IMR-90 (cell line): Measurements from ENCODE around the gene C10orf90.

Experiments
- MXI1 ChIP-seq: IDR thresholded peaks from 2 replicates; pipeline ENCODE4 v1.6.1; 2012; ENCODE audit warnings: low read depth, mild to moderate bottlenecking, low read length, moderate library complexity, borderline replicate concordance
- POLR2A ChIP-seq: IDR thresholded peaks from 2 replicates; pipeline ENCODE4 v1.6.1; 2012; ENCODE audit warnings: mild to moderate bottlenecking, low read depth, low read length

- TF ChIP-seq POLR2A (no peak), MXI1 (no peak)
These were observed 119.3 kb downstream of the C10orf90 start for GRCh38 chr10:126551202-126551601.
